ENCODE data around the gene ADGRD2. TPM values are rescaled to one million over a fixed set of nuclear protein-coding genes. Genes with fewer than 3 reads are reported as not detected.

The ADGRD2 gene
- total RNA-seq, 4 donors from 2014 or later = 0.35 TPM; not detected in 3

DNA sequence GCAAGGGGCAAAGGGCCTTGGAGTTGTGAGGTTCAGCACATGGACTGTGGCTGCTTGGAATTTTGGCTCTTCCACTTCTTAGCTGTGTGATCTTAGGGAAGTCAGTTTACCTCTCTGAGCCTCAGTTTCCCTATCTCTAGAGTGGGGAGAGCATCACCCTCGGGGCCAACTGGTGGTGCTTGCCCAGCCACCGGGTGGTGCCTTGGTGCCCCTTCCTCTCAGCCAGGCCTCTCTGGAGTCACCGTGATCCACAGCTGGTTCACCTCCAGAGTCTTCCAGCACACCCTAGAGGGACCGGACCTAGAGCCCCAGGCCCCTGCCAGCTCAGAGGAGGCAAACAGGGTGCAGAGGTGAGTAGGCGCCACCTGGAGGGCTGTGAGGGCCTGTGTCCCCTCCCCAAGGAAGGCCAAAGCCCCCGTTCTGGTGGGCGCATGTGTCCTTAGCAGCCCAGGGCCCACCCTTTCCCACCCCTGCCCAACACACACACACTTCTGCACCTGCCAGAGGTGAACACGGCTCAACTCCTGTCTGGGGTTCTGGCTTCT, 7.7 kb downstream of the ADGRD2 start:
- no peak for TF ChIP-seq POLR2A (IDR thresholded peaks at IDR 0.05)
- TF ChIP-seq, protein P1, sequence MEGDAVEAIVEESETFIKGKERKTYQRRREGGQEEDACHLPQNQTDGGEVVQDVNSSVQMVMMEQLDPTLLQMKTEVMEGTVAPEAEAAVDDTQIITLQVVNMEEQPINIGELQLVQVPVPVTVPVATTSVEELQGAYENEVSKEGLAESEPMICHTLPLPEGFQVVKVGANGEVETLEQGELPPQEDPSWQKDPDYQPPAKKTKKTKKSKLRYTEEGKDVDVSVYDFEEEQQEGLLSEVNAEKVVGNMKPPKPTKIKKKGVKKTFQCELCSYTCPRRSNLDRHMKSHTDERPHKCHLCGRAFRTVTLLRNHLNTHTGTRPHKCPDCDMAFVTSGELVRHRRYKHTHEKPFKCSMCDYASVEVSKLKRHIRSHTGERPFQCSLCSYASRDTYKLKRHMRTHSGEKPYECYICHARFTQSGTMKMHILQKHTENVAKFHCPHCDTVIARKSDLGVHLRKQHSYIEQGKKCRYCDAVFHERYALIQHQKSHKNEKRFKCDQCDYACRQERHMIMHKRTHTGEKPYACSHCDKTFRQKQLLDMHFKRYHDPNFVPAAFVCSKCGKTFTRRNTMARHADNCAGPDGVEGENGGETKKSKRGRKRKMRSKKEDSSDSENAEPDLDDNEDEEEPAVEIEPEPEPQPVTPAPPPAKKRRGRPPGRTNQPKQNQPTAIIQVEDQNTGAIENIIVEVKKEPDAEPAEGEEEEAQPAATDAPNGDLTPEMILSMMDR (IDR thresholded peaks at IDR 0.05) = no peak
- Histone ChIP-seq H3K9me3 (no peaks in the 10 kb centered on the region), H3K27ac (no peak overlapping the region), H3K27me3 (peaks cover 0 to 29% (median 1%) of the 10 kb centered on the region in 4 donors), H3K36me3 (no peaks in the 10 kb centered on the region), H3K4me1 (peaks cover 0 to 9% (median 7%) of the 10 kb centered on the region in 3 donors), H3K4me3 (no peak overlapping the region)
- 60 to 67% methylated on average over 1 to 3 of the region's 8 CpGs for WGBS, 2 donors
- DNase-seq = no peak
- intact Hi-C loops (cut with DNase I) = no loop called here

- WGBS, 2 donors = 87% methylated on average over 3 of the region's 9 CpGs; no CpG with 5 or more reads in 1 of the 2 donors
- intact Hi-C loops (cut with DNase I) = no loop called here
- H3K27me3 ChIP-seq = peaks cover 0 to 24% (median 0%) of the 10 kb centered on the region in 4 donors
- H3K9me3 ChIP-seq = no peaks in the 10 kb centered on the region
- peaks cover 0 to 4% (median 2%) of the 10 kb centered on the region in 3 donors for H3K4me1 ChIP-seq
- H3K4me3 ChIP-seq = no peak overlapping the region
- no peak overlapping the region for H3K27ac ChIP-seq
- no peaks in the 10 kb centered on the region for H3K36me3 ChIP-seq
- TF ChIP-seq POLR2A (IDR thresholded peaks at IDR 0.05) = no peak
- TF ChIP-seq, protein P1 (IDR thresholded peaks at IDR 0.05) = no peak
- DNase-seq = no peak
Measured at GRCh38 chr9:124458441-124458840, 8.2 kb downstream of the ADGRD2 start.

GRCh38 chr9:124462739-124463138, 12.5 kb downstream of the ADGRD2 start:
- intact Hi-C loops (cut with DNase I) = no loop called here
- TF ChIP-seq POLR2A (IDR thresholded peaks at IDR 0.05) = no peak
- TF ChIP-seq, protein P1 (IDR thresholded peaks at IDR 0.05) = no peak
- Histone ChIP-seq H3K36me3 (no peaks in the 10 kb centered on the region), H3K4me3 (no peak overlapping the region), H3K27ac (no peak overlapping the region), H3K9me3 (no peaks in the 10 kb centered on the region), H3K4me1 (no peaks in the 10 kb centered on the region), H3K27me3 (peaks cover 0 to 7% (median 0%) of the 10 kb centered on the region in 4 donors)
- no peak for DNase-seq
- WGBS, 2 donors = 81 to 100% methylated on average over 1 of the region's 1 CpG

- Histone ChIP-seq H3K36me3 (no peaks in the 10 kb centered on the region), H3K27ac (no peak overlapping the region), H3K27me3 (peaks cover 0 to 30% (median 0%) of the 10 kb centered on the region in 4 donors), H3K4me3 (no peak overlapping the region), H3K4me1 (no peaks in the 10 kb centered on the region), H3K9me3 (no peaks in the 10 kb centered on the region)
- TF ChIP-seq, protein P1 (IDR thresholded peaks at IDR 0.05) = no peak
- no peak for TF ChIP-seq POLR2A (IDR thresholded peaks at IDR 0.05)
- no peak for DNase-seq
- intact Hi-C loops (cut with DNase I) = no loop called here
- WGBS, 2 donors = 20 to 87% methylated on average over 1 to 2 of the region's 3 CpGs
Measured at GRCh38 chr9:124465736-124466135, 15.5 kb downstream of the ADGRD2 start.

GRCh38 chr9:124467410-124468060, 17.3 kb downstream of the ADGRD2 start:
- 84 to 86% methylated on average over 8 to 9 of the region's 17 CpGs for WGBS, 2 donors
- no peak for DNase-seq
- Histone ChIP-seq H3K9me3 (no peaks in the 10 kb centered on the region), H3K27me3 (peaks cover 0 to 43% (median 0%) of the 10 kb centered on the region in 4 donors), H3K27ac (no peak overlapping the region), H3K4me1 (no peaks in the 10 kb centered on the region), H3K4me3 (no peak overlapping the region), H3K36me3 (no peaks in the 10 kb centered on the region)
- TF ChIP-seq, protein P1 (IDR thresholded peaks at IDR 0.05) = no peak
- TF ChIP-seq POLR2A (IDR thresholded peaks at IDR 0.05) = no peak
- intact Hi-C loops (cut with DNase I) = no loop called here
